MCF 10A (cell line): ENCODE data around the gene COIL. TPM values are rescaled to one million over a fixed set of nuclear protein-coding genes. Genes with fewer than 3 reads are reported as not detected.

Source experiments
- BruUV-seq: library from RNA; stranded (reverse); fragments of 400-500 nt; replicated peaks from 2 replicates; lab custom pipeline; 2021; lab: Mats Ljungman, UMichigan
- CTCF ChIA-PET: fragments of 300-600 bp; sonication (Branson Sonifier 250); formaldehyde crosslinking; extraction: SDS; loops from one replicate; lab custom pipeline; 2021; ENCODE audit warnings: antibody characterized with exemption, inconsistent platforms; lab: Yijun Ruan, JAX
- POLR2A ChIA-PET: fragments of 300-600, 350-650 bp; sonication (Branson Sonifier 250); formaldehyde crosslinking; extraction: SDS; loops from one replicate; lab custom pipeline; 2020; ENCODE audit warnings: antibody characterized with exemption, inconsistent platforms; lab: Yijun Ruan, JAX
- DNase-seq: peaks from one replicate; pipeline ENCODE4 v3.0.0-alpha.2; 2018; ENCODE audit not compliant: unreplicated experiment
- H3K27ac Mint-ChIP-seq: one replicate; pipeline ENCODE4 v1.8.0; 2022; ENCODE audit warnings: mild to moderate bottlenecking, low read depth, mixed read lengths; ENCODE audit not compliant: unreplicated experiment
- H3K27me3 Mint-ChIP-seq: one replicate; pipeline ENCODE4 v1.8.0; 2022; ENCODE audit warnings: mixed read lengths; ENCODE audit not compliant: insufficient read depth, unreplicated experiment
- H3K36me3 Mint-ChIP-seq: one replicate; pipeline ENCODE4 v1.8.0; 2022; ENCODE audit warnings: mild to moderate bottlenecking, moderate library complexity, mixed read lengths; ENCODE audit not compliant: insufficient read depth, unreplicated experiment
- H3K4me1 Mint-ChIP-seq: one replicate; pipeline ENCODE4 v1.8.0; 2022; ENCODE audit warnings: mixed read lengths; ENCODE audit not compliant: insufficient read depth, unreplicated experiment
- H3K4me3 Mint-ChIP-seq: one replicate; pipeline ENCODE4 v1.8.0; 2022; ENCODE audit warnings: mild to moderate bottlenecking, moderate library complexity, mixed read lengths; ENCODE audit not compliant: unreplicated experiment
- H3K9me3 Mint-ChIP-seq: one replicate; pipeline ENCODE4 v1.8.0; 2022; ENCODE audit warnings: mixed read lengths; ENCODE audit not compliant: unreplicated experiment
- CTCF ChIP-seq: fragments of 200-600 bp; IDR thresholded peaks from one replicate; pipeline ENCODE4 v1.8.0; 2022; ENCODE audit warnings: antibody characterized with exemption, mild to moderate bottlenecking; ENCODE audit not compliant: unreplicated experiment
- intact Hi-C: fragments of 100-400 bp; cut with micrococcal nuclease; formaldehyde crosslinking; loops from 2 replicates; pipeline ENCODE4 v1.14.1; 2022
- total RNA-seq: library from RNA; stranded (reverse); gene quantifications from 2 replicates; pipeline ENCODE4 v1.2.3, GENCODE V29; 2022

The COIL gene
- total RNA-seq, 1 experiment from 2014 or later: 15.4 TPM

GRCh38 chr17:56919717-56920116 is 41.1 kb downstream of the COIL start:
- peaks cover 31% of the 10 kb centered on the region for H3K4me1 Mint-ChIP-seq
- CTCF ChIA-PET: interaction anchor here (0.6 to 2.3 kb wide), 4 partner anchors 11 to 151 kb away, joined by 3 to 11 read pairs (median 4); no protein-coding TSS in a partner anchor
- no peak for DNase-seq
- H3K27ac Mint-ChIP-seq: peak overlapping the region; percentile 33
- H3K27me3 Mint-ChIP-seq: no peaks in the 10 kb centered on the region
- H3K9me3 Mint-ChIP-seq: no peaks in the 10 kb centered on the region
- H3K4me3 Mint-ChIP-seq: no peak overlapping the region
- no peak for TF ChIP-seq CTCF
- no TSS peak for BruUV-seq
- no peaks in the 10 kb centered on the region for H3K36me3 Mint-ChIP-seq
- intact Hi-C loops: no loop called here
- POLR2A ChIA-PET: interaction anchor here (0.6 to 1.2 kb wide), 8 partner anchors 10 to 140 kb away, joined by 3 to 6 read pairs (median 4); no protein-coding TSS in a partner anchor

GRCh38 chr17:56918916-56919315 is 41.9 kb downstream of the COIL start:
- H3K27me3 Mint-ChIP-seq: no peaks in the 10 kb centered on the region
- no peak for TF ChIP-seq CTCF
- peaks cover 33% of the 10 kb centered on the region for H3K4me1 Mint-ChIP-seq
- no peaks in the 10 kb centered on the region for H3K36me3 Mint-ChIP-seq
- H3K27ac Mint-ChIP-seq: peak overlapping the region; percentile 33
- intact Hi-C loops: no loop called here
- H3K4me3 Mint-ChIP-seq: no peak overlapping the region
- ChIA-PET CTCF (interaction anchor here (0.6 kb wide), 1 partner anchor 30 kb away, joined by 4 read pairs; no protein-coding TSS in a partner anchor), POLR2A (interaction anchor here (0.8 to 1.2 kb wide), 3 partner anchors 83 to 139 kb away, joined by 3 to 5 read pairs (median 3); no protein-coding TSS in a partner anchor)
- DNase-seq: peak; percentile 95
- no TSS peak for BruUV-seq
- no peaks in the 10 kb centered on the region for H3K9me3 Mint-ChIP-seq

GRCh38 chr17:56917559-56918296 is 43.1 kb downstream of the COIL start:
- H3K4me1 Mint-ChIP-seq: peaks cover 33% of the 10 kb centered on the region
- H3K27me3 Mint-ChIP-seq: no peaks in the 10 kb centered on the region
- ChIA-PET CTCF (no interaction called here), POLR2A (no interaction called here)
- no TSS peak for BruUV-seq
- intact Hi-C loops: no loop called here
- no peaks in the 10 kb centered on the region for H3K36me3 Mint-ChIP-seq
- no peak for DNase-seq
- H3K4me3 Mint-ChIP-seq: no peak overlapping the region
- no peaks in the 10 kb centered on the region for H3K9me3 Mint-ChIP-seq
- peak overlapping the region; percentile 96 for H3K27ac Mint-ChIP-seq
- TF ChIP-seq CTCF: no peak

- no peak for DNase-seq
- BruUV-seq: no TSS peak
- H3K36me3 Mint-ChIP-seq: peaks cover 8% of the 10 kb centered on the region
- ChIA-PET CTCF (interaction anchor here (0.9 kb wide), 1 partner anchor 22 kb away, joined by 3 read pairs; no protein-coding TSS in a partner anchor), POLR2A (interaction anchor here (0.5 to 1.9 kb wide), 14 partner anchors 13 to 333 kb away, joined by 3 to 8 read pairs (median 4); partner anchors contain the start of gene COIL)
- H3K27me3 Mint-ChIP-seq: no peaks in the 10 kb centered on the region
- intact Hi-C loops: no loop called here
- peaks cover 41% of the 10 kb centered on the region for H3K4me1 Mint-ChIP-seq
- no peak for TF ChIP-seq CTCF
- peak overlapping the region; percentile 86 for H3K4me3 Mint-ChIP-seq
- H3K27ac Mint-ChIP-seq: peak overlapping the region; percentile 96
- no peaks in the 10 kb centered on the region for H3K9me3 Mint-ChIP-seq
These were observed 46.1 kb downstream of the COIL start for GRCh38 chr17:56914581-56915273.
